Measurements from ENCODE around the gene SLC26A11.
"Not testable (repeated sequence)": the region's sequence is repeated elsewhere in the genome, so short reads cannot be mapped to it uniquely, and the experiment has no call there.

SLC26A11 gene

GRCh38 chr17:80274871-80275449, 54.7 kb downstream of the SLC26A11 start:
- peaks cover 34% of the 10 kb centered on the region for H3K36me3 ChIP-seq
- H3K4me3 ChIP-seq (ENCODE audit: low read depth, low read length), result no peak overlapping the region
- TF ChIP-seq CTCF (IDR thresholded peaks at IDR 0.05; ENCODE audit: low read depth, low read length), result no peak
- peaks cover 7% of the 10 kb centered on the region for H3K9me3 ChIP-seq (ENCODE audit: severe bottlenecking)
- H3K27ac ChIP-seq, result no peak overlapping the region
- no peak for DNase-seq
- no peaks in the 10 kb centered on the region for H3K27me3 ChIP-seq (ENCODE audit: insufficient read depth, low read depth, severe bottlenecking)

DNA sequence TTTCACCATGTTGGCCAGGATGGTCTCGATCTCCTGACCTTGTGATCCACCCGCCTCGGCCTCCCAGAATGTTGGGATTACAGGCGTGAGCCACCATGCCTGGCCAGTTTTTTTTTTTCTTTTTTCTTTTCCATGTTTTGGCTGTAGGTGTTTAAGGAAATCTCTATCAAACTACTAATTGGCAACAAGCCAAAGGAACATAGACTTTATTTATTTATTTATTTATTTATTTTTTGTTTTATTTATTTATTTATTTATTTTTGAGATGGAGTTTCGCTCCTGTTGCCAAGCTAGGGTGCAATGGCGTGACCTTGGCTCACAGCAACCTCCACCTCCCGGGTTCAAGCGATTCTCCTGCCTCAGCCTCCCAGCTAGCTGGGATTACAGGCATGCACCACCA, 55.6 kb downstream of the SLC26A11 start:
- H3K36me3 ChIP-seq, result peaks cover 34% of the 10 kb centered on the region

DNA sequence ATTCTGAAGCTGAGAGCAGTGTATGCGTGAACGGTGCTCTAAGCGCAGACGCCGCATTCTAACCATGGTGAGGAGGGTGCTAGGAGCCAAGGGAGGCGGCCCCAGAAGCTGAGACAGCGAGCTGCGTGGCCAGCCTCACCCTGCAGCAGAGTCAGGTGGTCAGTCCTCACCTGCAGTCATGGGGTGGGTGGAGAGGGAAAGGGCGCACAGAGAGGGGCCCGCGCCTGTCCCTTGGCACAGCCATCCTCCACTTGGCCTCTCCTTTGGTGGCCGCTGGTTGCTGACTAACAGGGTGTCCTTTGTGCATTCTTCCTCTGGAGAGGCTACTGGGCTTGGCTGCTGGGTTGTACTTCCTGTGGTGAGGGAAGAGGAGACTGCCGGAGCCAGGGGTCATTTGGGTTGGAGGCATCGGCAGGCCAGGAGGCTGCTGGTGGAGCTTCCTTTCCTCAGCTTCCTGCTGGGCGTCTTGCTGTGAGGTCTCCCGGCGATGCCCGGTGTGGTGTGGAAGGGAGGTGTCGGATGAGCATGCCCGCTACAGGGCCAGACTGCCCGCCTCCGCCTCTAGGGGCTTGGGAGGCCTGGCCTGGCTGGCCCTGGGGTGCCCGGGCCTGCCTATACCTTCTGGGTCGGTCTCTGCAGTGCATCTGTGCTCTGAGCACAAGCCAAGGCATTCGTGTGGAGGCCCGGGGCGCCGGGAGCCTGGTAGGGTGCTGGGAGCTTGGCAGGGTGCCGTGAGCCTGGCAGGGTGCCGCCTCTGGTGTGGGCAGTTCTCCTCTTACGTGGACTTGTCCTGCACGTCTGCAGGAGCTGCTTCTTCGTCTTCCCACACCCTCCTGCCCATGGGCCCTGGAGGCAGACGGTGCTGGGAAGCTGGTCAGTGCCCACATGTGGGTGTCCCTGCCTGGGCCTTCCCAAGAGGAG, 57.8 kb downstream of the SLC26A11 start:
- H3K27ac ChIP-seq, result no peak overlapping the region
- no peak overlapping the region for H3K4me3 ChIP-seq (ENCODE audit: low read depth, low read length)
- H3K36me3 ChIP-seq, result peaks cover 41% of the 10 kb centered on the region
- no peaks in the 10 kb centered on the region for H3K27me3 ChIP-seq (ENCODE audit: insufficient read depth, low read depth, severe bottlenecking)
- H3K9me3 ChIP-seq (ENCODE audit: severe bottlenecking), result no peaks in the 10 kb centered on the region
- TF ChIP-seq CTCF (IDR thresholded peaks at IDR 0.05; ENCODE audit: low read depth, low read length), result no peak
- no peak for DNase-seq

More for the DNA sequence above, 55.6 kb downstream of the SLC26A11 start:
- not testable (repeated sequence) for H3K9me3 ChIP-seq (ENCODE audit: severe bottlenecking); H3K27me3 ChIP-seq (ENCODE audit: insufficient read depth, low read depth, severe bottlenecking); DNase-seq; H3K4me3 ChIP-seq (ENCODE audit: low read depth, low read length); H3K27ac ChIP-seq

GRCh38 chr17:80279895-80280294, 59.7 kb downstream of the SLC26A11 start:
- H3K36me3 ChIP-seq, result peaks cover 38% of the 10 kb centered on the region
- no peak for TF ChIP-seq CTCF (IDR thresholded peaks at IDR 0.05; ENCODE audit: low read depth, low read length)
- H3K27me3 ChIP-seq (ENCODE audit: insufficient read depth, low read depth, severe bottlenecking), result no peaks in the 10 kb centered on the region
- H3K27ac ChIP-seq, result no peak overlapping the region
- no peak overlapping the region for H3K4me3 ChIP-seq (ENCODE audit: low read depth, low read length)
- DNase-seq, result no peak
- H3K9me3 ChIP-seq (ENCODE audit: severe bottlenecking), result no peaks in the 10 kb centered on the region

DNA sequence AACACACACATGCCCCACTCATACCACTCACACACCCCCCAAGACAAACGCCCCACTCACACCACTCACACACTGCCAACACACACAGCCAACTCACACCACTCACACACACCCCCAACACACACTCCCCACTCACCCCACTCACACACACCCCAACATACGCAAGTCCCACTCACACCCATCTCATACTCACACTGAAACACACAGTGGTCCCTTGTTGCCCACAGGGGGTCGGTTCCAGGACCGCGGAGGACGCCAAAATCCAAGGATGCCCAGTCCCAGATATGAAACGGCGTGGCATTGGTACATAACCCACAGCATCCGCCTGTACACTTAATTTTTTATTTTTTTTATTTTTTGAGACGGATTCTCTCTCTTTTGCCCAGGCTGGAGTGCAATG, 61.3 kb downstream of the SLC26A11 start:
- no peak for TF ChIP-seq CTCF (IDR thresholded peaks at IDR 0.05; ENCODE audit: low read depth, low read length)
- no peak for DNase-seq
- Histone ChIP-seq H3K9me3 (ENCODE audit: severe bottlenecking) (no peaks in the 10 kb centered on the region), H3K4me3 (ENCODE audit: low read depth, low read length) (no peak overlapping the region), H3K27me3 (ENCODE audit: insufficient read depth, low read depth, severe bottlenecking) (no peaks in the 10 kb centered on the region), H3K36me3 (peaks cover 28% of the 10 kb centered on the region), H3K27ac (no peak overlapping the region)

GRCh38 chr17:80283116-80283852, 63.1 kb downstream of the SLC26A11 start:
- Histone ChIP-seq H3K4me3 (ENCODE audit: low read depth, low read length) (no peak overlapping the region), H3K27ac (no peak overlapping the region), H3K9me3 (ENCODE audit: severe bottlenecking) (no peaks in the 10 kb centered on the region), H3K27me3 (ENCODE audit: insufficient read depth, low read depth, severe bottlenecking) (no peaks in the 10 kb centered on the region), H3K36me3 (peaks cover 36% of the 10 kb centered on the region)
- peak; percentile 15; the same call in 1 of the 2 replicates for TF ChIP-seq CTCF (IDR thresholded peaks at IDR 0.05; ENCODE audit: low read depth, low read length)
- DNase-seq, result no peak

All from WERI-Rb-1 (cell line).